Caco-2 (cell line): ENCODE results near the gene ACAD8. TPM values are rescaled to one million over a fixed set of nuclear protein-coding genes. Genes with fewer than 3 reads are reported as not detected.

ENCODE experiments used
- BruUV-seq: library from RNA; stranded (reverse); fragments of 400-500 nt; replicated peaks from 2 replicates; lab custom pipeline; 2021; lab: Mats Ljungman, UMichigan
- CTCF ChIA-PET: fragments of 300-600 bp; sonication (Branson Sonifier 250); formaldehyde crosslinking; loops from one replicate; lab custom pipeline; 2022; ENCODE audit warnings: antibody characterized with exemption; lab: Charles Lee
- POLR2A ChIA-PET: fragments of 300-600 bp; sonication (Branson Sonifier 250); formaldehyde crosslinking; loops from one replicate; lab custom pipeline; 2022; ENCODE audit warnings: antibody characterized with exemption; lab: Charles Lee
- DNase-seq, 2 experiments: peaks; one replicate each; pipeline versions ENCODE4 v3.0.0 to v3.0.0-alpha.2; 2020 to 2022
- H3K27me3 ChIP-seq: replicated peaks from 2 replicates; pipeline ENCODE4 v1.6.0; 2011; ENCODE audit warnings: low read length; ENCODE audit not compliant: control insufficient read depth, insufficient read depth
- H3K36me3 ChIP-seq: 2 replicates; pipeline ENCODE4 v1.5.1; 2011; ENCODE audit warnings: low read length; ENCODE audit not compliant: control insufficient read depth, insufficient read depth
- H3K4me1 ChIP-seq: fragments of 250-450 bp; sonication (Bioruptor Pico); 2 replicates; pipeline ENCODE4 v1.5.1; 2020; ENCODE audit warnings: mild to moderate bottlenecking
- H3K4me3 ChIP-seq: 2 replicates; pipeline ENCODE4 v1.5.1; 2011; ENCODE audit warnings: low read depth, mild to moderate bottlenecking, control low read depth, low read length
- H3K9me3 ChIP-seq: fragments of 250-450 bp; sonication (Bioruptor Pico); 2 replicates; pipeline ENCODE4 v1.5.1; 2020; ENCODE audit warnings: mild to moderate bottlenecking, moderate library complexity
- H3K27ac Mint-ChIP-seq: one replicate; pipeline ENCODE4 v1.8.0; 2022; ENCODE audit warnings: mixed read lengths; ENCODE audit not compliant: unreplicated experiment
- H3K27me3 Mint-ChIP-seq: one replicate; pipeline ENCODE4 v1.8.0; 2022; ENCODE audit warnings: mixed read lengths; ENCODE audit not compliant: insufficient read depth, unreplicated experiment
- H3K36me3 Mint-ChIP-seq: one replicate; pipeline ENCODE4 v1.8.0; 2022; ENCODE audit warnings: mild to moderate bottlenecking, mixed read lengths; ENCODE audit not compliant: insufficient read depth, unreplicated experiment
- H3K4me1 Mint-ChIP-seq: one replicate; pipeline ENCODE4 v1.8.0; 2022; ENCODE audit warnings: low read depth, mixed read lengths; ENCODE audit not compliant: unreplicated experiment
- H3K4me3 Mint-ChIP-seq: one replicate; pipeline ENCODE4 v1.8.0; 2022; ENCODE audit warnings: mild to moderate bottlenecking, moderate library complexity, mixed read lengths; ENCODE audit not compliant: unreplicated experiment
- H3K9me3 Mint-ChIP-seq: one replicate; pipeline ENCODE4 v1.8.0; 2022; ENCODE audit warnings: mixed read lengths; ENCODE audit not compliant: unreplicated experiment
- intact Hi-C: fragments of 100-400 bp; cut with micrococcal nuclease; formaldehyde crosslinking; loops from one replicate; pipeline ENCODE4 v1.10.0; 2022; ENCODE audit not compliant: unreplicated experiment
- total RNA-seq: library from RNA; stranded (reverse); gene quantifications from 2 replicates; pipeline ENCODE4 v1.2.3, GENCODE V29; 2022
- TF ChIP-seq, protein P1 (sequence below), 2 experiments: fragments of 200-600 bp in 1 of 2; IDR thresholded peaks; 1 replicate in 1 of 2; 2 replicates in 1 of 2; pipeline versions ENCODE4 v1.5.1 to v1.8.0; 2011 to 2022; ENCODE audit warnings: antibody characterized with exemption in 1 of 2, control low read depth in 1 of 2, inconsistent platforms in 1 of 2, low read depth in 1 of 2, low read length in 1 of 2, mild to moderate bottlenecking in 1 of 2, moderate library complexity in 1 of 2; ENCODE audit not compliant: insufficient read depth in 1 of 2, severe bottlenecking in 1 of 2, unreplicated experiment in 1 of 2

ACAD8 gene
- total RNA-seq, 1 experiment from 2014 or later = 52.0 TPM

DNA sequence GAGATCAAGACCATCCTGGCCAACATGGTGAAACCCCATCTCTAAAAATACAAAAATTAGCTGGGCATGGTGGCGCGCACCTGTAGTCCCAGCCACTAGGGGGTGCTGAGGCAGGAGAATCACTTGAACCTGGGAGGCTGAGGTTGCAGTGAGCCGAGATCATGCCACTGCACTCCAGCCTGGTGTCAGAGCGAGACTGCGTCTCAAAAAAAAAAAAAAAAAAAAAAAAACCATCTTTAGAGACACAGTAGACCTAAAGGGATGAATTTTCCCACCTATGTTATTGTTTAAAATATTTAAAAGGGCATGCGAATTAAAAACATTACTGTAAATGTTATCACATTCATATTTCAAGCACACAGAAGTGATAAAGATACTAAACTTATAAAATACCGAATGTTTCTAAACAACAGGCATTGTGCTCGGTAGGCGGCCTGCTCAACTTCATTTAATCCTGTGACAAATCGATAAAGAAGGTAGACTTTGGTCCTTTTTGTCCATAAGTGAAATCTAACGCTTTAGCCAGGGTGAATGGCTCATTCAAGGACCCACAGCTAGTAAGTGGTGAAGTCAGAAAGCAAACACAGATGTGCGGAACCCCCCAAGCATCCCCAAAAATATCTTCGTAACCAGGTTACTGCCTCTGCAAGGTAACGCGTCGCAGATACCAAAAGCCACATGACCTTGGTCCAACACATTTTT, 45.7 kb upstream of the ACAD8 start:
- Mint-ChIP-seq H3K9me3 (no peaks in the 10 kb centered on the region), H3K36me3 (peaks cover 91% of the 10 kb centered on the region), H3K27me3 (no peaks in the 10 kb centered on the region), H3K4me1 (no peaks in the 10 kb centered on the region), H3K27ac (no peak overlapping the region), H3K4me3 (no peak overlapping the region)
- Histone ChIP-seq H3K4me1 (no peaks in the 10 kb centered on the region), H3K36me3 (peaks cover 8% of the 10 kb centered on the region), H3K4me3 (no peak overlapping the region), H3K9me3 (no peaks in the 10 kb centered on the region), H3K27me3 (no peaks in the 10 kb centered on the region)
- CTCF ChIA-PET = interaction anchor here (0.7 to 1.0 kb wide), 5 partner anchors 17 to 129 kb away, joined by 4 to 11 read pairs (median 7); partner anchors contain the start of gene VPS26B
- DNase-seq = peak; percentile 66 to 82
- POLR2A ChIA-PET = interaction anchor here (1.0 kb wide), 1 partner anchor 10 kb away, joined by 17 read pairs; no protein-coding TSS in a partner anchor
- BruUV-seq = no TSS peak
- TF ChIP-seq, protein P1, sequence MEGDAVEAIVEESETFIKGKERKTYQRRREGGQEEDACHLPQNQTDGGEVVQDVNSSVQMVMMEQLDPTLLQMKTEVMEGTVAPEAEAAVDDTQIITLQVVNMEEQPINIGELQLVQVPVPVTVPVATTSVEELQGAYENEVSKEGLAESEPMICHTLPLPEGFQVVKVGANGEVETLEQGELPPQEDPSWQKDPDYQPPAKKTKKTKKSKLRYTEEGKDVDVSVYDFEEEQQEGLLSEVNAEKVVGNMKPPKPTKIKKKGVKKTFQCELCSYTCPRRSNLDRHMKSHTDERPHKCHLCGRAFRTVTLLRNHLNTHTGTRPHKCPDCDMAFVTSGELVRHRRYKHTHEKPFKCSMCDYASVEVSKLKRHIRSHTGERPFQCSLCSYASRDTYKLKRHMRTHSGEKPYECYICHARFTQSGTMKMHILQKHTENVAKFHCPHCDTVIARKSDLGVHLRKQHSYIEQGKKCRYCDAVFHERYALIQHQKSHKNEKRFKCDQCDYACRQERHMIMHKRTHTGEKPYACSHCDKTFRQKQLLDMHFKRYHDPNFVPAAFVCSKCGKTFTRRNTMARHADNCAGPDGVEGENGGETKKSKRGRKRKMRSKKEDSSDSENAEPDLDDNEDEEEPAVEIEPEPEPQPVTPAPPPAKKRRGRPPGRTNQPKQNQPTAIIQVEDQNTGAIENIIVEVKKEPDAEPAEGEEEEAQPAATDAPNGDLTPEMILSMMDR (IDR thresholded peaks at IDR 0.05; ENCODE audit: insufficient read depth in 1 of 2, low read depth in 1 of 2, low read length in 1 of 2, severe bottlenecking in 1 of 2, unreplicated experiment in 1 of 2) = peak; percentile 62 to 94
- intact Hi-C loops = loop anchor here (1.0 kb wide), 1 partner anchor 37 kb away; no protein-coding TSS in a partner anchor

DNA sequence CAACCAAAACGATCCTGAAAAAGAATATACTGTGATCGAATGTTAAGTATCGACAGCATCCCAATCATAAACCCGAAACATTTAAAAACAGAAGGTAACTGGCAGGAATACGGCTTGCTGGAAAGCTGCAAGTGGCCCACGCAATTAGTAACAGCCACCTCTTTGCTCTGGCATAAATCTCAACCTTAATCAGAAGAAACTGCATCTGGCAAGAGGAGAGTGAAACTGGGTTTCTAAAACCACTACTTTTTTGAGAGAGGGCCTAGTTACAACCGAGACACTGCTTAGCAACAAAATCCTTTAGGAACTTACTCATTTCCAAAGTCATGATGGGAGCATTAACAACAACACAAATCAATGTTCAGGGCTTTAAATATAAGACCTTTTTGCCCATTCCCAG, 37.5 kb upstream of the ACAD8 start:
- intact Hi-C loops = no loop called here
- ChIA-PET CTCF (no interaction called here), POLR2A (no interaction called here)
- TF ChIP-seq, protein P1 (IDR thresholded peaks at IDR 0.05; ENCODE audit: insufficient read depth in 1 of 2, low read depth in 1 of 2, low read length in 1 of 2, severe bottlenecking in 1 of 2, unreplicated experiment in 1 of 2) = no peak
- H3K27me3 ChIP-seq = no peaks in the 10 kb centered on the region
- Mint-ChIP-seq H3K27me3 (no peaks in the 10 kb centered on the region), H3K4me3 (no peak overlapping the region), H3K36me3 (peaks cover 54% of the 10 kb centered on the region), H3K9me3 (no peaks in the 10 kb centered on the region), H3K4me1 (no peaks in the 10 kb centered on the region), H3K27ac (no peak overlapping the region)
- BruUV-seq = no TSS peak
- H3K9me3 ChIP-seq = no peaks in the 10 kb centered on the region
- no peak for DNase-seq
- no peaks in the 10 kb centered on the region for H3K4me1 ChIP-seq
- no peak overlapping the region for H3K4me3 ChIP-seq
- peaks cover 2% of the 10 kb centered on the region for H3K36me3 ChIP-seq

DNA sequence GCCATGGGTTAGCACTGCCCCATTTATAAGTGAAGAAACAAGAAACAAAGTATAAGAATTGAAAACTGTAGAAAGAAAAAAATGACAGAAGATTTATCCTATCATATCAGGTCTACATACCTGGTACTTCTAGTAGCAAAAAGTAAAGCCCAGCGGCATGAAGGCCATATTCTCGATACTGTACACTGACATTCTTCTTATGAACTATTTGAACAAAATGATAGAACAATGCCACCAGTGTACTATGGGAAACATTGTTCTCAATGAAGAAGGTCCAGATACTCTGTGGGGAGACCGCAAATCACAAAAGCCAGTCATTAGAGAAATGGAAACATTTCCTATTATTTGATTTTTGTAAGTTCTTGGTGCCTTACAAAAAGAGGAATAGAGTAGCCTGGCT, 36.6 kb upstream of the ACAD8 start:
- H3K4me1 ChIP-seq = no peaks in the 10 kb centered on the region
- POLR2A ChIA-PET = no interaction called here
- Mint-ChIP-seq H3K36me3 (peaks cover 45% of the 10 kb centered on the region), H3K27ac (no peak overlapping the region), H3K9me3 (no peaks in the 10 kb centered on the region), H3K4me1 (no peaks in the 10 kb centered on the region), H3K4me3 (no peak overlapping the region), H3K27me3 (no peaks in the 10 kb centered on the region)
- H3K36me3 ChIP-seq = peaks cover 2% of the 10 kb centered on the region
- no peaks in the 10 kb centered on the region for H3K27me3 ChIP-seq
- CTCF ChIA-PET = no interaction called here
- no peak for DNase-seq
- H3K9me3 ChIP-seq = no peaks in the 10 kb centered on the region
- TF ChIP-seq, protein P1 (IDR thresholded peaks at IDR 0.05; ENCODE audit: insufficient read depth in 1 of 2, low read depth in 1 of 2, low read length in 1 of 2, severe bottlenecking in 1 of 2, unreplicated experiment in 1 of 2) = no peak
- no TSS peak for BruUV-seq
- intact Hi-C loops = no loop called here
- no peak overlapping the region for H3K4me3 ChIP-seq
